Spleen (tissue), 7 donors: Measurements from ENCODE around the gene VWF.
A peak's percentile ranks its signal among the peaks of the same experiment; 100 is the strongest.

Source experiments
- POLR2A ChIP-seq, 3 donors: fragments of 450-650 bp; IDR thresholded peaks; one replicate each; pipeline ENCODE4 v1.5.1; 2017; ENCODE audit warnings: antibody characterized with exemption in 3 of 3, mild to moderate bottlenecking in 1 of 3
- POLR2AphosphoS5 ChIP-seq, 3 donors: sonication (generic); formaldehyde crosslinking; IDR thresholded peaks; one replicate each; pipeline ENCODE4 v1.5.1; 2017; ENCODE audit warnings: antibody characterized with exemption in 3 of 3
- TF ChIP-seq, protein P1 (sequence below), 11 experiments: fragments of 200-600 bp in 7 of 11; fragments of 450-650 bp in 4 of 11; sonication (generic) in 4 of 11; IDR thresholded peaks in 8 of 11; conservative IDR thresholded peaks in 3 of 11; 1 replicate in 7 of 11; 2 replicates in 4 of 11; pipeline versions ENCODE4 v1.4.0 to v1.8.0; 2016 to 2021; ENCODE audit warnings: antibody characterized with exemption in 11 of 11, inconsistent platforms in 4 of 11, mild to moderate bottlenecking in 1 of 11
- donor health status: DM: no; HTN: no; CAD: no; lungs with moderate emphysema.
- donor health status: DM: no; HTN: no; CAD: no.
- donor health status: DM: no; HTN: no; CAD: no.

DNA sequence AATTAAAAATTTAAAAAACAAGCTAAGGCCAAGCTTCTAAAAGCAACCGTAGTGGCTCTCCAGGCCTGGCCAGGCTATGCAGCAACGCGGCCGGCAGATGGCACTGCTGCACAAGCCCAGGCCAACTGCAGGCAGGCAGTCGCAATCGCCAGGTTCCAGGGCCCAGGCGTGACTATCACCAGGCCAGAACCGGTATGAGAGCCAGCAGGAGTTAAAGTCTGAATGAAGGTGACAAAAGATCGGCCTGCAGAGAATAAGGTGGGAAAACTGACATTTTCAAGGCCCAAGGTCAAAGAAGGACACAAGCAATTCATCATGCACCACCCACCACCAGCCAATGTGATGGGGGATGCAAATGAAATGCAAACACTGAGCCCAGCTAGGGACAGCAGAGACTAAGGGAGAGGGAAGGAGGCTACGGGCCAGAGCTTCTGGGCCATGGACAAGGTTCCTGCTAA, 135.8 kb downstream of the VWF start:
- TF ChIP-seq, protein P1, sequence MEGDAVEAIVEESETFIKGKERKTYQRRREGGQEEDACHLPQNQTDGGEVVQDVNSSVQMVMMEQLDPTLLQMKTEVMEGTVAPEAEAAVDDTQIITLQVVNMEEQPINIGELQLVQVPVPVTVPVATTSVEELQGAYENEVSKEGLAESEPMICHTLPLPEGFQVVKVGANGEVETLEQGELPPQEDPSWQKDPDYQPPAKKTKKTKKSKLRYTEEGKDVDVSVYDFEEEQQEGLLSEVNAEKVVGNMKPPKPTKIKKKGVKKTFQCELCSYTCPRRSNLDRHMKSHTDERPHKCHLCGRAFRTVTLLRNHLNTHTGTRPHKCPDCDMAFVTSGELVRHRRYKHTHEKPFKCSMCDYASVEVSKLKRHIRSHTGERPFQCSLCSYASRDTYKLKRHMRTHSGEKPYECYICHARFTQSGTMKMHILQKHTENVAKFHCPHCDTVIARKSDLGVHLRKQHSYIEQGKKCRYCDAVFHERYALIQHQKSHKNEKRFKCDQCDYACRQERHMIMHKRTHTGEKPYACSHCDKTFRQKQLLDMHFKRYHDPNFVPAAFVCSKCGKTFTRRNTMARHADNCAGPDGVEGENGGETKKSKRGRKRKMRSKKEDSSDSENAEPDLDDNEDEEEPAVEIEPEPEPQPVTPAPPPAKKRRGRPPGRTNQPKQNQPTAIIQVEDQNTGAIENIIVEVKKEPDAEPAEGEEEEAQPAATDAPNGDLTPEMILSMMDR (IDR thresholded peaks at IDR 0.05 in 8 of 11, conservative IDR thresholded peaks at IDR 0.05 in 3 of 11): peak; percentile 66 to 95 (median 89)
- TF ChIP-seq POLR2A (IDR thresholded peaks at IDR 0.05): no peak
- TF ChIP-seq POLR2AphosphoS5 (IDR thresholded peaks at IDR 0.05): peak in 2 of 3 donors; percentile 51 to 52
